ENCODE data around the gene ARHGEF25. TPM values are rescaled to one million over a fixed set of nuclear protein-coding genes. Genes with fewer than 3 reads are reported as not detected.

ARHGEF25 gene
- total and polyA plus RNA-seq, 2 of the 4 experiments (the other 2 are of a cell fraction) = 6.3 to 17.9 TPM

DNA sequence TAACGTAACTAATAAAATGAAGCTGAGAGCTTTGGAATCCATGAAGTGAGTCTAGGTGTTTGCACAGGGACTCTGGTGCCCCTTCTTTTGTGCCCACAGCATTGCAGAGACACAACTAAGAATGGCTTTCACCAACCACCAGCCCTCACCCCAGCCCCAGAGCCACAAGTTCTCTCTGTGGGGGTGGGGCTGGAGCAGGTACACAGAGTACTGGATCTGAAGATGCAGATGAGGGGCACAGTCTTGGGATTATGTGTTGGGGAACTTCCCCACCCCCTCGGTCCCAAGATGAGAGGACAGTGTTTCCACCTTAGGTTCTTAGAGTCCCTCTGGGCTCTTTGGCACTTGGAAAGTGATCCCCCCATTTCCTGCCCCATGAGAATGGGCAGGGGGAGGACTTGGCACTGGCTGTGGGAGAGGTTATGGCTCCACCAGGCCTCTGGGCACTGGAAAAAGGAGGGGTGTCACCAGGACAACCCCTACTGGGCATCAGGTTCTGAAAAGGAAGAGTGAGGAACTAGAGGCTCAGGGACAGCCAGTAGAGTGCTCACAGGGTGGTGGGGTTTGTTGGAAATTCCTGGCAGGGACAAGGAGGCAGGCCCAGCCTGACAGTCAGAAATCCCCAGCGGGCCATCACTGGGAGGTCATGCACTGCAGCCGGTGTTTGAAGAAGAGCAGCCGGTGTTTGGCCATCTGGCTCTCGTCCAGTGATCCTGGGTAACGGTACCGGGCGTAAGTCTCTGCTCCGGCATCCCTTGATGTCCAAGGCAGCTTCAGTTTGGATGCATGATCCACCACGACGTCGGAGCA lies 15.1 kb downstream of the ARHGEF25 start:
- no peaks in the 10 kb centered on the region for H3K79me1 ChIP-seq (ENCODE audit: low read depth in 1 of 2, low read length in 2 of 2)
- H3K4me2 ChIP-seq (ENCODE audit: low read depth, low read length) = no peak overlapping the region
- dilution Hi-C loops (cut with HindIII; ENCODE audit: low sequenced_read_pairs, unreplicated experiment) = no loop called here
- H2BK120ac ChIP-seq (ENCODE audit: low read depth, low read length) = no peak overlapping the region
- no peak overlapping the region for H4K8ac ChIP-seq (ENCODE audit: low read depth in 2 of 2, low read length in 2 of 2)
- no peak overlapping the region for H3K18ac ChIP-seq (ENCODE audit: low read depth, low read length)
- no peak overlapping the region for H3K56ac ChIP-seq (ENCODE audit: extremely low read depth, insufficient read depth, low read length)
- no TSS peak for BruUV-seq (replicated peaks)
- H3K27me3 ChIP-seq (ENCODE audit: control insufficient read depth, insufficient read depth, low read length) = peaks cover 77% of the 10 kb centered on the region
- H2AK9ac ChIP-seq (replicated peaks; ENCODE audit: low read depth, low read length, poor library complexity) = no peak overlapping the region
- peaks cover 4% of the 10 kb centered on the region; the same call in 1 of the 2 replicates for H3K9me1 ChIP-seq (ENCODE audit: insufficient read depth, low read length)
- no peak overlapping the region for H3K14ac ChIP-seq (replicated peaks; ENCODE audit: low read depth, low read length)
- H3K27ac ChIP-seq (ENCODE audit: insufficient read depth, low read length) = no peak overlapping the region
- no peak overlapping the region for H2BK5ac ChIP-seq (ENCODE audit: low read depth, low read length, poor library complexity, severe bottlenecking)
- no peak overlapping the region for H4K5ac ChIP-seq (ENCODE audit: low read depth, low read length)
- WGBS, 2 experiments (ENCODE audit: extremely low coverage in 2 of 2, insufficient read length in 1 of 2) = 31% methylated on average over 4 of the region's 13 CpGs; no CpG with 5 or more reads in 1 of the 2 experiments
- no peaks in the 10 kb centered on the region; the same call in 1 of the 2 replicates for H3K4me1 ChIP-seq (ENCODE audit: control insufficient read depth, insufficient read depth, low read length)
- H3K9ac ChIP-seq (ENCODE audit: low read depth, low read length) = no peak overlapping the region
- H3K36me3 ChIP-seq (ENCODE audit: control insufficient read depth, insufficient read depth, low read length) = peaks cover 2% of the 10 kb centered on the region; the same call in 1 of the 2 replicates
- ATAC-seq (ENCODE audit: low read depth) (no peak), DNase-seq (no peak)
- H2AK5ac ChIP-seq (ENCODE audit: low read depth, low read length) = no peak overlapping the region
- no peaks in the 10 kb centered on the region for H3K9me3 ChIP-seq (ENCODE audit: control insufficient read depth, insufficient read depth, low read length)
- no peak overlapping the region for H2BK15ac ChIP-seq (ENCODE audit: low read depth, low read length)
- H3K4ac ChIP-seq (ENCODE audit: low read depth, low read length) = no peak overlapping the region
- CTCF ChIA-PET = interaction anchor here (1.7 kb wide), 1 partner anchor 43 kb away, joined by 5 read pairs; no protein-coding TSS in a partner anchor
- no peak overlapping the region for H2BK20ac ChIP-seq (ENCODE audit: low read depth, low read length)
- H3K23ac ChIP-seq (ENCODE audit: low read depth, low read length) = no peak overlapping the region; the same call in 1 of the 2 replicates
- H2AFZ ChIP-seq (replicated peaks; ENCODE audit: low read length, poor library complexity) = no peak overlapping the region
- POLR2A ChIA-PET (ENCODE audit: unreplicated experiment) = no interaction called here
- H4K20me1 ChIP-seq (ENCODE audit: insufficient read depth, low read length) = peaks cover 4% of the 10 kb centered on the region
- no peak overlapping the region for H4K91ac ChIP-seq (ENCODE audit: insufficient read depth, low read depth, low read length)
- in situ Hi-C loops (cut with MboI; ENCODE audit: low sequenced_read_pairs) = no loop called here
- intact Hi-C loops (cut with micrococcal nuclease) = no loop called here
- no peak overlapping the region for H3K4me3 ChIP-seq (ENCODE audit: insufficient read depth, low read depth, low read length)
- TF ChIP-seq SMC3 (IDR thresholded peaks at IDR 0.05; ENCODE audit: low read depth, low read length) (no peak), MAFK (IDR thresholded peaks at IDR 0.05; ENCODE audit: low read depth, low read length) (no peak), BHLHE40 (IDR thresholded peaks at IDR 0.05; ENCODE audit: low read depth, low read length) (no peak), NFE2L2 (IDR thresholded peaks at IDR 0.05; ENCODE audit: low read depth, low read length) (no peak), RCOR1 (IDR thresholded peaks at IDR 0.05; ENCODE audit: insufficient replicate concordance, low read length) (no peak), FOS (IDR thresholded peaks at IDR 0.05; ENCODE audit: low read depth, low read length) (no peak), RFX5 (IDR thresholded peaks at IDR 0.05; ENCODE audit: low read depth, low read length) (no peak), CHD1 (IDR thresholded peaks at IDR 0.05; ENCODE audit: low read depth, low read length) (no peak), MXI1 (IDR thresholded peaks at IDR 0.05; ENCODE audit: borderline replicate concordance, low read depth, low read length) (no peak), RAD21 (IDR thresholded peaks at IDR 0.05; ENCODE audit: low read length) (no peak), CEBPB (IDR thresholded peaks at IDR 0.05; ENCODE audit: low read depth, low read length) (no peak)
- TF ChIP-seq, protein P1, sequence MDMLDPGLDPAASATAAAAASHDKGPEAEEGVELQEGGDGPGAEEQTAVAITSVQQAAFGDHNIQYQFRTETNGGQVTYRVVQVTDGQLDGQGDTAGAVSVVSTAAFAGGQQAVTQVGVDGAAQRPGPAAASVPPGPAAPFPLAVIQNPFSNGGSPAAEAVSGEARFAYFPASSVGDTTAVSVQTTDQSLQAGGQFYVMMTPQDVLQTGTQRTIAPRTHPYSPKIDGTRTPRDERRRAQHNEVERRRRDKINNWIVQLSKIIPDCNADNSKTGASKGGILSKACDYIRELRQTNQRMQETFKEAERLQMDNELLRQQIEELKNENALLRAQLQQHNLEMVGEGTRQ (IDR thresholded peaks at IDR 0.05; ENCODE audit: low read depth, low read length) = no peak
- TF ChIP-seq, protein P2, sequence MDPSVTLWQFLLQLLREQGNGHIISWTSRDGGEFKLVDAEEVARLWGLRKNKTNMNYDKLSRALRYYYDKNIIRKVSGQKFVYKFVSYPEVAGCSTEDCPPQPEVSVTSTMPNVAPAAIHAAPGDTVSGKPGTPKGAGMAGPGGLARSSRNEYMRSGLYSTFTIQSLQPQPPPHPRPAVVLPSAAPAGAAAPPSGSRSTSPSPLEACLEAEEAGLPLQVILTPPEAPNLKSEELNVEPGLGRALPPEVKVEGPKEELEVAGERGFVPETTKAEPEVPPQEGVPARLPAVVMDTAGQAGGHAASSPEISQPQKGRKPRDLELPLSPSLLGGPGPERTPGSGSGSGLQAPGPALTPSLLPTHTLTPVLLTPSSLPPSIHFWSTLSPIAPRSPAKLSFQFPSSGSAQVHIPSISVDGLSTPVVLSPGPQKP (IDR thresholded peaks at IDR 0.05; ENCODE audit: borderline replicate concordance, low read depth, low read length) = no peak
- TF ChIP-seq, protein P3, sequence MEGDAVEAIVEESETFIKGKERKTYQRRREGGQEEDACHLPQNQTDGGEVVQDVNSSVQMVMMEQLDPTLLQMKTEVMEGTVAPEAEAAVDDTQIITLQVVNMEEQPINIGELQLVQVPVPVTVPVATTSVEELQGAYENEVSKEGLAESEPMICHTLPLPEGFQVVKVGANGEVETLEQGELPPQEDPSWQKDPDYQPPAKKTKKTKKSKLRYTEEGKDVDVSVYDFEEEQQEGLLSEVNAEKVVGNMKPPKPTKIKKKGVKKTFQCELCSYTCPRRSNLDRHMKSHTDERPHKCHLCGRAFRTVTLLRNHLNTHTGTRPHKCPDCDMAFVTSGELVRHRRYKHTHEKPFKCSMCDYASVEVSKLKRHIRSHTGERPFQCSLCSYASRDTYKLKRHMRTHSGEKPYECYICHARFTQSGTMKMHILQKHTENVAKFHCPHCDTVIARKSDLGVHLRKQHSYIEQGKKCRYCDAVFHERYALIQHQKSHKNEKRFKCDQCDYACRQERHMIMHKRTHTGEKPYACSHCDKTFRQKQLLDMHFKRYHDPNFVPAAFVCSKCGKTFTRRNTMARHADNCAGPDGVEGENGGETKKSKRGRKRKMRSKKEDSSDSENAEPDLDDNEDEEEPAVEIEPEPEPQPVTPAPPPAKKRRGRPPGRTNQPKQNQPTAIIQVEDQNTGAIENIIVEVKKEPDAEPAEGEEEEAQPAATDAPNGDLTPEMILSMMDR (conservative IDR thresholded peaks at IDR 0.05; ENCODE audit: low read depth, low read length) = no peak

Data from IMR-90 (cell line).